ENCODE data around the gene SLC30A4.

GRCh38 chr15:45476410-45476809 lies 46.1 kb downstream of the SLC30A4 start:
- no peak for TF ChIP-seq CBX8 (IDR thresholded peaks at IDR 0.05; ENCODE audit: borderline replicate concordance, low read depth, low read length)
- TF ChIP-seq CTCF (IDR thresholded peaks at IDR 0.05; ENCODE audit: control extremely low read depth in 1 of 3, insufficient read depth in 1 of 3, low read depth in 1 of 3, low read length in 3 of 3), result no peak
- TF ChIP-seq EZH2 (IDR thresholded peaks at IDR 0.05; ENCODE audit: low read depth, low read length, severe bottlenecking), result no peak
- TF ChIP-seq BCL11A (IDR thresholded peaks at IDR 0.05; ENCODE audit: low read depth in 2 of 2, low read length in 2 of 2), result no peak
- no peak for TF ChIP-seq RFX5 (IDR thresholded peaks at IDR 0.05; ENCODE audit: borderline replicate concordance, low read depth, low read length)

All from H1 (cell line).